22Rv1 (cell line): Measurements from ENCODE around the gene IZUMO4.

Source experiments
- H3K27ac ChIP-seq: fragments of 450-650 bp; 2 replicates; pipeline ENCODE4 v1.5.1; 2017
- CTCF ChIP-seq: fragments of 450-650 bp; IDR thresholded peaks from 2 replicates; pipeline ENCODE4 v1.5.1; 2017; ENCODE audit warnings: mild to moderate bottlenecking
- ZFX ChIP-seq: fragments of 450-650 bp; IDR thresholded peaks from 2 replicates; pipeline ENCODE4 v1.6.1; 2017; ENCODE audit warnings: antibody characterized with exemption, borderline replicate concordance

IZUMO4 gene

GRCh38 chr19:2115324-2115723 is 18.6 kb downstream of the IZUMO4 start:
- H3K27ac ChIP-seq: no peak overlapping the region
- no peak for TF ChIP-seq CTCF
- TF ChIP-seq ZFX: no peak

GRCh38 chr19:2115911-2116426 is 19.3 kb downstream of the IZUMO4 start:
- H3K27ac ChIP-seq: no peak overlapping the region
- TF ChIP-seq ZFX (no peak), CTCF (no peak)

- TF ChIP-seq ZFX (no peak), CTCF (no peak)
- no peak overlapping the region for H3K27ac ChIP-seq
Measured at GRCh38 chr19:2116507-2116906, 19.8 kb downstream of the IZUMO4 start.

GRCh38 chr19:2117215-2117960 is 20.7 kb downstream of the IZUMO4 start:
- no peak for TF ChIP-seq CTCF
- H3K27ac ChIP-seq: no peak overlapping the region

GRCh38 chr19:2118438-2118837 is 21.7 kb downstream of the IZUMO4 start:
- H3K27ac ChIP-seq: no peak overlapping the region
- TF ChIP-seq ZFX: no peak
- TF ChIP-seq CTCF: no peak

- H3K27ac ChIP-seq: no peak overlapping the region
- TF ChIP-seq ZFX (no peak), CTCF (no peak)
Measured at GRCh38 chr19:2119921-2120785, 23.4 kb downstream of the IZUMO4 start.

- no peak overlapping the region for H3K27ac ChIP-seq
- no peak for TF ChIP-seq ZFX
- TF ChIP-seq CTCF: no peak
Measured at GRCh38 chr19:2120821-2121220, 24.1 kb downstream of the IZUMO4 start.
